ENCODE results near the gene FOXP4.

Gene FOXP4

DNA sequence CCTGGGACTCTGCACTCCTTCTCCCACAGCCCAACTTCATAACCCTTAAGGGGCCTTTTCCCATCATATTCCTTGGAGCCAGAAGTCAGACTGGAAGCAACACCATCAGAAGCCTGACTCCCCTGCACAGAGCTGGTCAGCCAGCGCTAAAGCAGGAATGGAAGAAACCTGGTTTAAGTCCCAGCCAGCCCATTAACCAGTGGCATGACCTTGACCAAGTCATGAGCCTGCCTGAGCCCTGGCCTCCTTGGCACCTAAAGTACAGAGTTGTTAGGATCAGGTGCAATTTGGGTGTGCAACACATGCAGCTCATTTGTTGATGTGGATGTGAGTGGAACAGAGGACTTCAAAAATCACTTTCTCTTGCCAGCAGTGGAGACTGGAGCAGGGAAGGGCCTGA lies 20.8 kb downstream of the FOXP4 start:
- FAIRE-seq: no peak

GRCh38 chr6:41567684-41568083 lies 21.5 kb downstream of the FOXP4 start:
- FAIRE-seq: no peak

GRCh38 chr6:41568202-41568584 lies 22.0 kb downstream of the FOXP4 start:
- no peak for FAIRE-seq

DNA sequence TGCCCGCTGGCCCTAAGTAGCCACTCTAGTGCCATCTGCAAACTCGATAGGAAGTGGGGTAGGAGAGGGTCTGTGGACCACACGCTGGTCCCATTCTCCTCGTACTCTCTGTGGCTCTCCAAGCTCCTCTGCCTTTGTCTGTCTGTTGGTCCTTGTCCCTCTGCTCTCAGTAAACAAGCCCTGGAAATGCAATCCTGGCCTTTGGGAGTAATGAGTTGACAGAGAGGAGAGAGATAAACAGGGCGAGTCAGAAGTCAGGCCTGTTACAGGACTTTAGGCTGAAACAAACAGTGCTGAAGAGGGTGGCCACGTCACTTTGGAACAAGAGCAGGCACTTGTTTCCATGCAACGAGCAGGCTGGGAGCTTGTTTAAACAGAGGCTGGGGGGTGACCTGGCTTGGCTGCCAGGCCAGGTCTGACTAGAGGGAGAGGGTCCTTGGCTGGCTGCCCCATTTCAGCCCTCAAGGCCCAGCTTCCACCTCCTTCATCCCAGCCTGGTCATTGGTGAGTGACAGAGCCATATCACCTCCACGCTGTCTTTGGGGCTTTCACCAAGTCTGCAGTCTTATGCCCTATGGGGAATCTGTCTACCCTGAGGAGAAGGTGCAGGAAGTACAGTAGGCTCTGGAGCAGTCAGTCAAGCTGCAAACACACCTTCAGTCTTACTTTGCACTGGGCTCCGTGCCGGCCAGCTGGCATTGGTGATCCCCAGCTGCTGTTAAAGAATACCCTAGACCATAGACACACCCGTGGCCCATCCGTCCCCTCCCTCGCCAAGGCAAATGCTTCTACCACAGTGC lies 22.6 kb downstream of the FOXP4 start:
- no peak for FAIRE-seq

DNA sequence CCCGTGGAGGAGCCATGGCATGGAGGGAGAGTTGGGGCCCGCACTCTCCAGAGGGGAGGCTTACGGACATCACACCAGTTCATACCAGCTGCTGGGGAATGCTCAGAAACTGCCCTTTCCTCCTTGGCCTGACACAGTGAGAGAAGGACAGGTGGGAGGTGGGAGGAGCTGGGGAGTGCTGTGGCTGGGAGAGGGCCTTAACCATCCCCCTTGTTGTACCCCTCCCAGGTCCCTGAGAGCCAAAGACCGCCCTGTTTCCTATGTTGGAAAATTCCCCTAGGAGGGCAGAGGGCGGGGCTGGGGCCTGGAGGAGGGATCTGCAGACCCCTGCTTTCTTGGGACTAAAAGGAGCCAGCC lies 24.1 kb downstream of the FOXP4 start:
- FAIRE-seq: no peak

DNA sequence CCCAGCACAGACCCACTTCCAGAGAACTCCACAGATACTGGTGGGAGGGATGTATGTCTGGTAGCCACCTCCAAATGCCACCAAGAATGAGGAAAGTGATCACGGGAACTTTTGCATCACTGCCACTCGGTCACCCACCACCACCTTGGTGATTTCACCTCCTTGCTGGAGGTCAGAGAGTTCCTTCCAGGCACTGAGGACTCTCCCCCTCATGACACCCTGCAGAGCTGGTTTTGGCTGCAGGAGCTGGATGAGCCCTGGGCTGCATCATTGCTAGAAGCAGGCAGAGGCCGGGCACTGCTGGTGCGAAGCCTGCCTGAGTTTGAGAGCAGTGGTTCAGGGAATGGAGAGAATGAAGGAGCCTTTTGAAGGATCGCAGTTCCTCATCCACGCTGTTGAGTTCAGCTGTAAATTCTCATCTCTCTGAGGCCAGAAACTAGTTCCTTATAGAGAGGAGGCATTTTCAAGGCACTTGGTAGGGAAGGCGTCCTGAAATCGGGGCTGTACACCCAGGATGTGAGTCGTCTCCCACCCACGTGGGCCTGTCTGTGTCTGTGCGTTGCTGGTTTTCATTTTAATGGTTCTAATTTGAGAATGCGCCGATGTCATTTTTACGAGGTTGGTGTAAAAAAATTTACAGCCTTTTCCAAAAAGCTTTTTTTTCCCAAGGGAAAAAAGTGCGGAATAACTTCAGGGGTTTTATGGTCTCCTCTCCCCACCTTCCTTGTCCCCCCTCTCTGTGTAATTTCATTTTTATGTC lies 25.0 kb downstream of the FOXP4 start:
- peak; percentile 75 for FAIRE-seq

GRCh38 chr6:41572613-41573012 lies 26.4 kb downstream of the FOXP4 start:
- FAIRE-seq: no peak

DNA sequence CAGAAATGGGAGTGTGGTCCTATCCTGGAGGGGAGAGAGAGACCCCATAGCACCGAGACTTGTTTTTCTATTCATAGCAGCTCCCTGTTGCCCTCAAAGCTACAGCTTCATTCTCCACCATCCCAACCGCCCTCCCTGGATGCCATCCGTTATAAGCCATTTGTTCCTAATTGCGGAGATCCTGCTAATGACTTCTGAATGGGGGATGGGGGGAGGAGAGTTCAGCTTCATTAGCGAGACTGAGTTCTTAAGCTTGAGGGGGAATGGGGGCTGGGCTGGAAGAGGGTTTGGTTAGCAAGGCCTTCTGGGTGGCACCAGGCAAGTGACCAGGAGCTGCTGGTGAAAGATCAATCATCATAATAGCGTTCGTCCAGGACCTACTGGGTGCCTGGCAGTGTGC lies 27.1 kb downstream of the FOXP4 start:
- no peak for FAIRE-seq

DNA sequence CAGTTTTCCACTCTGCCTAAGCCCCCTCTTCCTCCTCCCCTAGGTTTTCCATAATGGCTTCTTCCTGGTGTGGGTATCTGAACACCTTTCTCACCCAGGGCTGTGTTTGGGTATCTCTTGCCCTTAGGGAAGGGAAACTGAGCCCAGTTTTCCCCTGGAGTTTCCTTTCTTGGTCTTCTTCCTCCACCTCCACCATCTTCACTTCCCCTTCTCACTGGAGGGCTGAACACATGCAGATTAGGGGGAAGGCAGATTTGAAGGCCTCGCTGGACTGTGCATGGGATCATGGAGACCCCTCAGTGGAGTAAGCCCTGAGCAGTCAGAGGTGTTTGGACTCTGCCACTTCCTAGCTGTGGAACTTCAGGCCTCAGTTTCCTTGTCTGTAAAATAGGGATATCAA lies 27.8 kb downstream of the FOXP4 start:
- no peak for FAIRE-seq

- FAIRE-seq: no peak
Observed at GRCh38 chr6:41575598-41575997, 29.4 kb downstream of the FOXP4 start.

- no peak for FAIRE-seq
Observed at GRCh38 chr6:41576667-41577066, 30.5 kb downstream of the FOXP4 start.

DNA sequence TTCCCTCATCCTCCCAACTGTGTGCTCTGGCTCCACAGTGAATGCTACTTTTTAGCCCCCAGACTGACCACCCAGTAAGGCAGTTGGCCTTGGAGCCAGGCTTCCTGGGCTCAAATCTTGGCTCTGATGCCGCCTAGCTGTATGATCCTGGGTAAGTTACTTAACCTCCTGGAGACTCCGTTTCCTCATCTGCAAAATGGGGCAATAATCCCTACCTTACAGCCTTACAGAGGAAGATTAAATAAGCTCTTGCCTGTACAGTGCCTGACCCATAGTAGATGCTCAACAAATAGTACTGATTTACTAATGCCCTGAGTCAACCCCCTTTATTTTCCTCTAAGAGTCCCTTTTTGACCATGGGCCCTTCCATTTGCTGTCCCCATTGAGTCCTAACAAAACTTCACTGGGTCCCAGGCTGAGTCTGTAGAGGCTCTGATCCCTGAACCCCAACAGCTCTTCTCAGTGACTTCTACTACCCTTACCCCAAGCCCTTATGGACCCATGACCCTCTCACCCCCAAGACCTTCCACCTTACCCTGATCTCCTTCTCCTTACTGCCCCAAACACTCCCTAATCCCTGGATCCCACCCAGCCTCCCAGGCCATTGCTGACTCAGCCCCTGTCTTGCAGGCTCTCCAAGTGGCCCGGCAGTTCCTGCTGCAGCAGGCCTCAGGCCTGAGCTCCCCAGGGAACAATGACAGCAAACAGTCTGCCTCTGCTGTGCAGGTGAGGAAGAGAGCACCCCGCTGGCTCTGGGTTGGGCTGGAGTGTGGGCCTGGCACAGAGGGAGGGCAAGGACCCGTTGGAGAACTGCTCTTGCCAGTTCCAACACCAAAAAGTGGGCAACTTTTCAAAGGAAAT lies 31.4 kb downstream of the FOXP4 start:
- FAIRE-seq: no peak

- FAIRE-seq: no peak
Observed at GRCh38 chr6:41578217-41579087, 32.3 kb downstream of the FOXP4 start.

DNA sequence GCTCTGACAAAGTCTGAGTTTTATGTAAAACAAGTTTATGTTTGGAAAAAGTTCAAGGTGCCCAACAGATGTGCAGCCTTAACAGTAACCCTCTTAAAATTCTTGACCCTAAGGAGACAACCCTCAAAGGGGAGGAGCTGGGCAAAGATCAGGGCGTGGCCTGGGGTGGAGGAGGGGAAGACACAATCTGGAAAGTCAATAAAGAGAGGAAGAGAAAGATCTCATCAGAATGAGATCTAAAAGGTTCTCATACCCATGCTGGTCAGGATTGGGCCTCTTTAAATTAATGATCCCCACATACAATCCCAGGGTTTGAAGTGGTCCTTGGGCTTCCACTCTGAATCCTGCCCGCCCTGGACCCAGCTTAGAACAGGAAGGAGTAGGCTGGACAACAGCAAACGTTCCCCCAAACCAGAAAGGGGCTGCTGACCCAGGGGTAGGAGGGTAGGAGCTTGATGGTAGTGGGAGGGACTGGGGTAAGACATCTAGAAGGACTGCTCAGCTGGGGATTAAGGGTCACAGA lies 33.0 kb downstream of the FOXP4 start:
- FAIRE-seq: no peak

DNA sequence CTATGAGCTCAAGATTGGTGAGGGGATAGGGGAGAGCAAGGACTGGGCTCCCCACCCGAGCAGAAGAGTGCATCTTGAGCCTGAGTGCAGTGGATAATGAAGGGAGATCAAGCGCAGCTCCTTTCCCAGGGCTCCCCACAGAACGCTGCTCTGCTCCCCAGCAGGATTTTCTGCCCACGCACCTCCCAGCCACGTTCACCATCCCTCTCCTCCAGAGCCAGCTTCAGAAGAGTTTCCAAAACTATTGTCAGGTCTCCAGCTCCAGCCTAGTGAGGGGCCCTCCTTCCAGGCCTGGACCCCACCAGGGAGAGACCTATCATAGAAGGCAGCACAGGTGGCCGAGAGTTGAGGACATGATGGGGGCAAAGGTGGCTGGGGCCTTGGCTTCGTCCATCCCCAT lies 34.5 kb downstream of the FOXP4 start:
- no peak for FAIRE-seq

GRCh38 chr6:41581381-41581991 lies 35.3 kb downstream of the FOXP4 start:
- FAIRE-seq: no peak

DNA sequence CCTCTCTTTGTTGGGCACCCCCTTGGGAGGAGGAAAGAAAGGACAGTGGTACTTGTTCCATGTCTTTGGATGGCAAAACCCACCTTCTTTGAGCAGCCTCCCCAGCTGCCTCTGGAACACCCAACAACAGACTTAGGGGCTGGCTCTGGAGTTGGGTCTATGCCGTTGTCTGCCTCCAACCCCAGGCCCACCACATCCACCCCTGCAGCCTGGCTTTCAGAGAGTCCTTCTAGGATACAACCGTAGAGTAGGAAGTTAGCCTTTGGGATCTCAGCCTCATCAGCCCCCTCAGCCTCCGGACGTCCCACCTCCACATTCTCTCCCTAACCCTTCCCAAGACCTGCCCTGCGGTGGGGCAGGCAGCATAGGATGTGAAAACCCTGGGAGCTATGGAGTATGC lies 36.4 kb downstream of the FOXP4 start:
- FAIRE-seq: no peak

GRCh38 chr6:41583565-41583964 lies 37.4 kb downstream of the FOXP4 start:
- no peak for FAIRE-seq

DNA sequence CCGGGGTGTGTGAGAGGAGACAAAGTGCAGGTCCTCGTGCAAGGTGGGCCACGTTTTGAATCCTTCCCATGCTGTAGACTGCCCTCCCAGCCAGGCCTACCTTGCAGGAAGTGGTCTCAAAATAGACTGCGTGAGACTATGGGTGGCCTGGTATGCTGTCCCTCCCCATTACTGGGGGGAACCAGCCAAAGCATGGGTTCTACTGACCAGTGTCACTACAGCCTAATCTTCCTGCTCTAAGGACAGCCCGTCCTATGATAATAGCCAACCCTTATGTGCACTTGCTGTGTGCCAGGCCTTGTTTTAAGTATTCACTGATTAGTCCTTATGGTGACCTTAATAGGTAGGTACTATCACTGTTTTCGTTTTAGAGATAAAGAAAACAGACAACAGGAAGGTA lies 38.0 kb downstream of the FOXP4 start:
- FAIRE-seq: no peak

DNA sequence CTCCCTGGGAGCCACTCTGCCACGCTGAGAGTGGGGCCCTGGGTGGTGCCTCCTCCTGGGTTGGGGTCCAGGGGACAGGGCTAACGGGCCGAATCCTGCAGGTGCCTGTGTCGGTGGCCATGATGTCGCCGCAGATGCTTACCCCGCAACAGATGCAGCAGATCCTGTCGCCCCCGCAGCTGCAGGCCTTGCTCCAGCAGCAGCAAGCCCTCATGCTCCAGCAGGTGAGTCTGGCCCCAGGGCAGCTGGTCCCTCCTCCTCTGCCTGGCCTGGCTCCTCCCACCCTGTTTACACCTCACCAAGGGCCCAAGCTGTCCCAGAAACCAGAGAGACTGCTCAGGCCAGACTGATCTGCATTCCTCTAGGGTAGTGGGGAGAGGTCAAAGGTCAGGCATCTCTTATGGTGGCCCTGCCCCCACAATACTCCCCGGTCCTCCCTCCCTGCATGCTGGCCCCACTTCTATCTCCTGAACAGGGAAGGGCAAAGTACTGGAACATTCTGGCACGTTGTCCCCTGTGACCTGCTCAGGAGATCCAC lies 38.6 kb downstream of the FOXP4 start:
- no peak for FAIRE-seq

- FAIRE-seq: no peak
Observed at GRCh38 chr6:41585605-41586004, 39.4 kb downstream of the FOXP4 start.
